ACC112 (cell line): Measurements from ENCODE around the gene PFDN6.

Experiments
- H2AFZ ChIP-seq: fragments of 200-600 bp; sonication (generic); one replicate; pipeline ENCODE4 v1.6.0; 2017; ENCODE audit warnings: antibody characterized with exemption, low read length; ENCODE audit not compliant: unreplicated experiment
- H3K27ac ChIP-seq: fragments of 200-600 bp; sonication (generic); 2 replicates; pipeline ENCODE4 v1.5.1; 2014; ENCODE audit warnings: low read depth, mild to moderate bottlenecking, antibody characterized with exemption, low read length, moderate library complexity
- H3K27me3 ChIP-seq: fragments of 200-600 bp; sonication (generic); 2 replicates; pipeline ENCODE4 v1.6.1; 2014; ENCODE audit warnings: mild to moderate bottlenecking, antibody characterized with exemption, low read length, moderate library complexity, mixed read lengths; ENCODE audit not compliant: insufficient read depth
- H3K36me3 ChIP-seq: fragments of 200-600 bp; sonication (generic); 2 replicates; pipeline ENCODE4 v1.6.1; 2016; ENCODE audit warnings: mild to moderate bottlenecking, antibody characterized with exemption, low read length, moderate library complexity, mixed read lengths; ENCODE audit not compliant: insufficient read depth
- H3K4me1 ChIP-seq: fragments of 200-600 bp; sonication (generic); one replicate; pipeline ENCODE4 v1.6.1; 2016; ENCODE audit warnings: low read length, mixed read lengths; ENCODE audit not compliant: insufficient read depth, unreplicated experiment, control insufficient read depth
- H3K4me3 ChIP-seq: fragments of 200-600 bp; sonication (generic); 2 replicates; pipeline ENCODE4 v1.5.1; 2014; ENCODE audit warnings: mild to moderate bottlenecking, low read depth, low read length
- H3K79me2 ChIP-seq: fragments of 200-600 bp; sonication (generic); one replicate; pipeline ENCODE4 v1.6.0; 2016; ENCODE audit warnings: low read length; ENCODE audit not compliant: control insufficient read depth, unreplicated experiment, insufficient read depth

Gene PFDN6

DNA sequence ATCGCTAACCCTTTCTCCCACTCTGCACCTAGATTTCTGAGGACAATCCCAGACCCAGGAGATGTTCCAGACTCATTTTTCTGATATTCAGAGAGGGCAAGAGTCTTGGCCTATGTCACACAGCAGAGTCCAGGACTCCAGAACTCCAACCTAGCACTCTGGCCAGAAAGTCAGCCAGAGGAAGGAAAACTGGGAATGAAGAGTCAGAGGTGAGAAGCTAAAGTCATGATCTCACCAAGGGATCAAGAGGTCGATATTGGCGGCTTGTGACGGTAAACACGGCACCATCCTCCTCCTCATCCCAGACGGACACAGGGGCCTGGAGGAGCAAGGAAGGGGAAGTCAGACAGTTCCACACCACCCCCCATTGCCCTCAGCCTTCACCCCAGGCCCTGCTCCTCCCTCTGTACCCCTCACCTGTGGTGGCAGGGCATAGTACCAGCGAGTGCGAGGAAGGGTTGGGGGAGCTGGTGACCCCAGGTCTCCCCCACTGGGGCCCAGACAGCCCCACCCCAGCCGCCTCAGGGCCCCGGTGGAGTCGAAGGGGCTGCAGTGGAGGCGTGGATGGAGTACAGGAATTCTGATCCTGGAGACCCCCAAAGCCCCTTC lies 7.5 kb downstream of the PFDN6 start:
- Histone ChIP-seq H3K27me3 (no peaks in the 10 kb centered on the region), H3K36me3 (no peaks in the 10 kb centered on the region), H2AFZ (no peak overlapping the region), H3K27ac (no peak overlapping the region), H3K4me1 (peaks cover 6% of the 10 kb centered on the region), H3K79me2 (peaks cover 10% of the 10 kb centered on the region), H3K4me3 (peak overlapping the region; percentile 86)

- no peaks in the 10 kb centered on the region for H3K27me3 ChIP-seq
- peak overlapping the region; percentile 73 for H2AFZ ChIP-seq
- H3K36me3 ChIP-seq, result no peaks in the 10 kb centered on the region
- H3K4me1 ChIP-seq, result peaks cover 6% of the 10 kb centered on the region
- peak overlapping the region; percentile 86 for H3K4me3 ChIP-seq
- peak overlapping the region; percentile 70 for H3K27ac ChIP-seq
- H3K79me2 ChIP-seq, result peaks cover 10% of the 10 kb centered on the region
These were observed 8.1 kb downstream of the PFDN6 start for GRCh38 chr6:33297406-33297955.

DNA sequence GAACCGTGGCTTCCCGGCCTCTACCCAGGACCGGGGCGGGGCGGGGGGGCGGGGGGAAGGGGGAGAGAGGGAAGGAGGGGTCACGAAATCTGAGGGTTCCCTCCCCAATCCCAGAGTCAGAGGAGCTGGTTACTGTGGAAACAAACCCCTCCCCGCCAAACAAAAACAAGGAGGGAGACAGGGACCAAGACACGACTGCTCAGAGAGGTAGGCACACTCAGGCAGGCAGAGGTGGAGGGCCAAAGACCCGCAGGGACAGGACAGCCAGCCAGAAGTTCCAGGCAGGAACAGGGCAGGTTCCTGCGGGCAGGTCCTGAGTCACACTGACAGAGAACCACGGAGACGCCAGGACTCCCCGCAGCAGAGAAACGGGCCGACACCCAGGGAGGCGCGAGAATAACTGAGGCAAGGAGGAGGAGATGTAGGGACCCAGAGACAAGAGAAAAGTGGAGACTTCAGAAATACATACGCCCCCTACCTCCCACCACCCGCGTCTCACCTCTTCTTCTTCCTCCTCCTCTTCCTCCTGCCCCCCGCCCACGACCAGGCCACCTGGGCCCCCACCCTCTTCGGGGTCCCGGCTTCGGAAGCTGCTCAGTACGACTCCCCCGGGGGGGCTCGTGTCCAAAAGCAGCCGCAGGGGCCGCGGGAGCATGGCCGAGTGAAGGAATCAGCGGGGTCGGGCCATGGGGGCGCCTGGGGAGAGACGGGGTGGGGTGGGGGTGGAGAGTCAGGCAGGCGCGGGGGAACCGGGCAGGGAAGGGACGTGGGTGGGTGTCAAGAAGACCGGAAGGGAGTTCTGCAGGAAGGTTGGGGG lies 8.8 kb downstream of the PFDN6 start:
- peak overlapping the region; percentile 95 for H3K27ac ChIP-seq
- H2AFZ ChIP-seq, result no peak overlapping the region
- no peaks in the 10 kb centered on the region for H3K36me3 ChIP-seq
- H3K27me3 ChIP-seq, result no peaks in the 10 kb centered on the region
- H3K79me2 ChIP-seq, result peaks cover 10% of the 10 kb centered on the region
- peak overlapping the region; percentile 86 for H3K4me3 ChIP-seq
- peaks cover 6% of the 10 kb centered on the region for H3K4me1 ChIP-seq

- peak within 1 kb of the TSS; percentile 30 for H2AFZ ChIP-seq
- H3K4me1 ChIP-seq, result peaks cover 6% of the 10 kb centered on the region
- peak within 1 kb of the TSS; percentile 95 for H3K27ac ChIP-seq
- H3K4me3 ChIP-seq, result peak within 1 kb of the TSS; percentile 86
- peaks cover 10% of the 10 kb centered on the region for H3K79me2 ChIP-seq
- H3K36me3 ChIP-seq, result no peaks in the 10 kb centered on the region; the same call in 1 of the 2 replicates
- no peaks in the 10 kb centered on the region for H3K27me3 ChIP-seq
These were observed 9.4 kb downstream of the PFDN6 start, which contains the start of gene RGL2 for GRCh38 chr6:33298773-33299236. RGL2 (minus strand) TSS chr6:33298942; CDS start chr6:33298610, 332 bp downstream.

GRCh38 chr6:33299237-33299944 lies 10.0 kb downstream of the PFDN6 start:
- Histone ChIP-seq H3K27me3 (no peaks in the 10 kb centered on the region), H3K4me3 (peak overlapping the region; percentile 86), H3K36me3 (no peaks in the 10 kb centered on the region; the same call in 1 of the 2 replicates), H2AFZ (peak overlapping the region; percentile 30), H3K27ac (peak overlapping the region; percentile 95), H3K79me2 (peaks cover 10% of the 10 kb centered on the region), H3K4me1 (peaks cover 6% of the 10 kb centered on the region)

- H3K4me3 ChIP-seq, result no peak overlapping the region
- H3K27me3 ChIP-seq, result no peaks in the 10 kb centered on the region
- peaks cover 15% of the 10 kb centered on the region for H3K79me2 ChIP-seq
- H3K36me3 ChIP-seq, result peaks cover 3% of the 10 kb centered on the region; the same call in 1 of the 2 replicates
- peaks cover 4% of the 10 kb centered on the region for H3K4me1 ChIP-seq
- H2AFZ ChIP-seq, result no peak overlapping the region
- H3K27ac ChIP-seq, result no peak overlapping the region
These were observed 12.5 kb downstream of the PFDN6 start for GRCh38 chr6:33301877-33302276.

DNA sequence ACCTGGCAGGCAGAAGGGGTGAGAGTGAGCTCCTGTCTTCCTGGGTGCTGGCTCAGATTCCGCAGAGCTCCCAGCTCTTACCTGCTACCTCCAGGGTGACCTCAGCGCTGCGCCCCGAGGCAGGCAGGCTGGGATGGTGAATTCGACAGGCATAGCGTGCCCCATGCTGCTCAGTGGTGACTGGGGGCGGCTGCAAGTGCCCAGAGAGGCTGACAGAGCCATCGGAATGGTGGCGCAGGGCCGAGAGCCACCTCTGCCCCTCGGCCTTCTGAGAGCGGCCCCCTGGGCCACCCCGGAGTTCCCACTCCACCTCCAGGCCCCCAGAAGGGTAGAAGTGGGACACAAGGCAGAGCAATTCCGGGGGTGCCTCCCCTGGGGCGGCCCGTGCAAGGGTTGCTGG lies 14.8 kb downstream of the PFDN6 start:
- Histone ChIP-seq H3K27me3 (no peaks in the 10 kb centered on the region), H3K79me2 (peaks cover 22% of the 10 kb centered on the region), H3K27ac (no peak overlapping the region), H3K36me3 (peaks cover 9% of the 10 kb centered on the region), H3K4me3 (no peak overlapping the region), H3K4me1 (no peaks in the 10 kb centered on the region), H2AFZ (no peak overlapping the region)

DNA sequence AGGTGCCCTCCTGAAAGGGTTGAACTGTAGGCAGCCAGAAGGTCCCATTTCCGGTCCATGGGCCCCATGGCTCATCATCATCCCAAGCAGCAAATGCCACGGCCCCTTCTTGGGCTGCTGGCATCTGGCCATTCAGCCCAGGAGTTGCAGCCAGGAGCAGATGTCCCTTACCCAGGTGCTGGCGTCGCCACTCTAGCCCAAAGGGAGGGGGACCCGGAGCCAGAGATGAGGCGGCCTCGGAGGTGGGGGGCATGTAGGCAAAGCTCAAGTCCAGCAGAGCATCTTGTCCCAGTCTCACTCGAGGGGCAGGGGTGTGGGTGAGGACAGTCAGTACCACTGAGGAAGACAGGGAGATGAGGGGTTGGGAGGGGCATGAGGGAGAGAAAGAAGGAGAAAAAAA lies 15.7 kb downstream of the PFDN6 start:
- Histone ChIP-seq H3K79me2 (peaks cover 24% of the 10 kb centered on the region), H3K27ac (no peak overlapping the region)

GRCh38 chr6:33306356-33306755 lies 17.0 kb downstream of the PFDN6 start:
- no peak overlapping the region for H2AFZ ChIP-seq
- H3K4me3 ChIP-seq, result no peak overlapping the region
- no peak overlapping the region for H3K27ac ChIP-seq
- peaks cover 9% of the 10 kb centered on the region for H3K36me3 ChIP-seq
- H3K4me1 ChIP-seq, result no peaks in the 10 kb centered on the region
- no peaks in the 10 kb centered on the region for H3K27me3 ChIP-seq
- peaks cover 25% of the 10 kb centered on the region for H3K79me2 ChIP-seq

More for the DNA sequence above, 15.7 kb downstream of the PFDN6 start:
- Histone ChIP-seq H3K36me3 (peaks cover 9% of the 10 kb centered on the region), H3K4me3 (no peak overlapping the region), H3K27me3 (no peaks in the 10 kb centered on the region), H2AFZ (no peak overlapping the region), H3K4me1 (no peaks in the 10 kb centered on the region)

- Histone ChIP-seq H2AFZ (no peak overlapping the region), H3K79me2 (peaks cover 53% of the 10 kb centered on the region), H3K4me3 (peak overlapping the region; percentile 97), H3K36me3 (peaks cover 6% of the 10 kb centered on the region), H3K4me1 (peaks cover 15% of the 10 kb centered on the region), H3K27ac (peak overlapping the region; percentile 93), H3K27me3 (no peaks in the 10 kb centered on the region)
These were observed 23.1 kb downstream of the PFDN6 start for GRCh38 chr6:33312361-33313104.
